Left colon (tissue), 2 donors: Measurements from ENCODE around the gene EPHB6. TPM values are rescaled to one million over a fixed set of nuclear protein-coding genes. Genes with fewer than 3 reads are reported as not detected.

ENCODE experiments used
- ATAC-seq: fragments of 200-7000 bp; cut with Tn5 transposase; one replicate; pipeline ENCODE4 v1.9.1; 2020; ENCODE audit warnings: mild to moderate bottlenecking, moderate library complexity
- DNase-seq, 2 donors: peaks; one replicate each; pipeline ENCODE4 v3.0.0-alpha.2; 2020
- intact Hi-C, 2 donors: fragments of 100-400 bp; cut with DNase I in 1 of 2; cut with micrococcal nuclease in 1 of 2; formaldehyde crosslinking; loops; one replicate each; pipeline versions ENCODE4 v1.11.2 to v1.14.0; 2022; cut with DNase I, micrococcal nuclease
- total RNA-seq, 2 donors: library from RNA; stranded (reverse); fragmentation: NEBNext Ultra II Directional; extraction: Animal tissue kit (Norgen Biotek cat#: 25700); gene quantifications; one replicate each; pipeline ENCODE4 v1.2.1, GENCODE V29; 2021
- donor health status: DM: no; HTN: no; CAD: no.
- donor health status: DM: yes; HTN: yes; CAD: no.

EPHB6 gene
- total RNA-seq, 2 donors from 2014 or later: 1.2 to 3.2 TPM

GRCh38 chr7:142872106-142872675 is 17.3 kb downstream of the EPHB6 start:
- intact Hi-C loops: no loop called here
- ATAC-seq: no peak
- no peak for DNase-seq

DNA sequence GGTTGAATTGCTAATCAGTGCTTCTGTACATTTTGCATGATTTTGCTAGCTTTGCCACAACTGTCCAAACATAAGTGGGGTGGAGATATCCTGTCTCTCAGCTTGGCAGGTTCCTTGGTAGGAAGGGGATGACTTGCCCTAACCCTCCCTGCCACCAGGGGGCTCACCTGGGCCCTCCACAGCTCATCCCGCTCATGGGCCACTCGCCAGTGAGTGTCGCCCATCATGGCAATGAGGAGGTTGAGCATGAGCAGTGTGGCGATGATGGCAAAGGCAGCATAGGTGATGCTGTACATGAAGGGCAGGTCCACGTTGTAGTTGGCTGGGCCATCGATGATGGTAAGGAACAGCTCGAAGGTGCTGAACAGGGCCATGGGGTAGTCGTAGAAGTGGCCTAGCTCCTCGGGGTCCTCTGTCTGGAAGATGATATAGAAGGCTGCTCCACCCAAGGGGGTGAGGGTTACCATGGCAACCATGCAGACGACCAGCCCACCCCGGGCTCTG is 18.5 kb downstream of the EPHB6 start:
- intact Hi-C loops: no loop called here
- DNase-seq (no peak), ATAC-seq (no peak)

DNA sequence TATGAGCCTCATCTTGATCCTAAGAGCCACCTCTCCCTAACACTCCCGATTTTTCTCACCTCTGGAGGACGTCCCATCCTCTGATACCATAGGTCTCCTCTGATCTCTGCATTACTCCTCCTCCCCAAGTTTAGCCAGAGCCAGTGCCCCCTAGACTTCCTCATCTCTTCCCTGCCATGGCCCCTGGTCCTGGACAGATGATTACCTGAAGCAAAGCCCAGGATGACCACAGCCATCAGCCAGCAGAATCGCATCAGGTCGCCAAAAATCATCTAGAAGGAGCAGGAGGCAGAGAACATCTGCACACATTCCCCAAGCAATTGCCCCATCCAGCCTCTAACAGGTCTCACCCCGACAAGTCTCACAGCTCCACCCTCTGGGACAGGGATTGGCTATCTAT is 19.0 kb downstream of the EPHB6 start:
- intact Hi-C loops: no loop called here
- DNase-seq (no peak), ATAC-seq (no peak)

DNA sequence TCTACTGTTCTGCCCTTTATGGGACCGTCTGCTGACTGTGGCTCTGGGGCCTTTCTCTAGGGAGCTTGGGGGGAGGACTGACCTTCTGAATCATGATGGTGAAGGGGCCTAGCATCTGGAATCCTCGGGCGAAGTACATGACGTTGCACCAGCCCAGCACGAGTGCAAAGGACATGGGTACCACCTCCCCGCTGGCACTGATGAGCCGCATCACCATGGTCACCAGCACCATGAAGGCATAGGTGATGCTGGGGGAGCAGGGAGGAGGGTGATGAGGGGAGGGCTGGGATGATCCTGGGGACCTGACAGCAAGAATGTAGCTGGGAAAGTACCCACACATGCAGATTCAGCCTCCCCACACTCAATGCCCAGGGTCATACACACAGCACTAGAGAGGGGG is 19.5 kb downstream of the EPHB6 start:
- ATAC-seq (no peak), DNase-seq (no peak)
- intact Hi-C loops: no loop called here

DNA sequence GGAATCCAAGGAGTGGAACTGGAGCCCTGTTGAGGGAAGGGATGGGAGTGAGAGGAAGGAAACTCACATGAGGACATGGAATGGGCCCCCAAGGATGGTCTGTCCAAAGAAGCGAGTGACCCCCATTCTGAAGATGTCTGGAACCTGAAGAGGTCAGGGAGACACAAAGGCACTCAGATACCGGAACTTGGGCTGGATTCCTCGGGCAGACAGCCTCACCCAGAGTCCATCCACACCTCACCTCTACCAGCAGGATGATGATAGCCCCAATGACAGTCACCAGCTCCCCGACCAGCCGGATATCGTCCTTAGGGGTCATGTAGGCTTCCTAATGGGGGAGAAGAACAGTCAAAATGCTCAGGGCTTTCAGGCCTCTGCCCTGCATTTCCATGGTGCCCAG is 20.0 kb downstream of the EPHB6 start:
- intact Hi-C loops: no loop called here
- DNase-seq: no peak

GRCh38 chr7:142875456-142875855 is 20.6 kb downstream of the EPHB6 start:
- ATAC-seq: no peak
- intact Hi-C loops: no loop called here
- no peak for DNase-seq

More for the DNA sequence above, 20.0 kb downstream of the EPHB6 start:
- ATAC-seq: no peak

DNA sequence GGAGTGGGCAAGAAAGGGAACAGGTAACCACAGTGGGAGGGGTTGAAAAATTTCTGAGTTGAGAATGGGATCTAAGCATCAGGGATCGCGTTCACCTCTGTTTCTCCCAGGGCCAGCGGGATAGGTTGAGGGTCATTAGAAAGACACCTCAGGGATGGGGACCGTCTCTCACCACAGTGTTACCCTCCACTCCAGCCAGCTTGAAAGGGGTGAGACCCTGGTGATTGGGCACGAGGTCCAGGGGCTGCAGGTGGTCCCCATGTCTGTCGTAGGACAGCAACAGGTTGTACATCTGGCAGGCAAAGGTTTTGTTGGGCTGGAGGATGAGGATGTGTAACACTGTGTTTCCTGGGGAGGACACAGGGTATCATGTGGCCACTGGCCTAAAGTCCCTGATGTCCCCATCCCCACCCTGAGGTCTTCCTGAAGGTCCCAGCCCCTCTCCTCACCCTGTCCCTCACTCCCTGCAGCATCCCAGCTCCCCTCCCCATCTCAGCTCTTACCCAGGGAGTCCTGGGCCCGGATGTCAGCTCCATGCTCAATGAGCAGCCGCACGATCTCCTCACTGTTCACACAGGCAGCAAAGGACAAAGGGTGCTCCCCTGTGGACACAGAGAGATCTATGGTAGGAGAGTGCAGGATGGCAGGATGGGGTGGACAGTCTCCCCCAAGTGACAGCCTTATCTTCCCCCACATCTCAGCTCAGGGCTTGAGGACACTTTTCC is 21.5 kb downstream of the EPHB6 start:
- intact Hi-C loops: no loop called here
- peak in 1 of 2 donors; percentile 9 for DNase-seq
- no peak for ATAC-seq

DNA sequence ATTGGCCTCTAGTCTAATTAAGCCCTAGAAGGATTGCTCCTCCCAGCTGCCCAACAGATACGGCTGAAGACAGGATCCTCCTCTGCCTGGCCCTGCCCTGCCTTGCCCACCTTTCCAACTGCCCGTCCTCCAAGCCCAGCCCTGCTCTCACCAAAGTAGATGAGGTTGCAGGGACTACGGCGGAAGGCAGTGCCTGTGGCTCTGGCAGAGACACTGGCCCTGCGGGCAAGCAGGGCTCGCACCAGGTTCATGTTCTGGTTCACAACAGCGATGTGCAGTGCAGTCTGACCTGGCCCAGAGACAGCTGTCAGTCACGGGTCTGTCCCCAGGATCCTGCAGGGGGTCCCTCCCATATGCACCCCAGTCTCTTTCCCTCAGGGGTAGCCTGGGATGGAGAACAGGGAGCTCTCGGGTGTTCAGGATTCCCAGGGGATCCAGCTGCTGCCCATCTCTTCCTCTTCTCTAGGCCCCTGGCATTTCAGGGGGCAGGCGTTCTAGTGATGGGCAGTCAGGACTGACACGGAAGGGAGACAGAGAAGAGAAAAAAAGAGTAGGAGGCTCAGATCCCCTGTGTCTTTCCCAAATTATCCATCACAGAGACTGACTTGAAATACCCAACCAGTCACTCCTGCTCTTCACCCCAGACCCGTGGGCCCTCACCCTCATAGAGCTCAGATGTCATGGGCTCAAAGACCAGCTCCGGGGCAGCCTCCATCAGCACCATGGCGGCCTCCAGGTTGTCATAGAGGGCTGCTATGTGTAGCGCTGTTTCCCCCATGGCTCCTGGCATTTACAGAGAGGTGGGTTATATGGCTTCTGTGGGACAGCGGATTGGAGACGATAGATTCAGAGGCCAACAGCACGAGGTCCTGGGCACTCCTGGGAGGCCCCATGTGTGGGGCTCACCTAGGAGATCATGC is 22.4 kb downstream of the EPHB6 start:
- DNase-seq (peak in 1 of 2 donors; percentile 12), ATAC-seq (no peak)
- intact Hi-C loops: no loop called here

DNA sequence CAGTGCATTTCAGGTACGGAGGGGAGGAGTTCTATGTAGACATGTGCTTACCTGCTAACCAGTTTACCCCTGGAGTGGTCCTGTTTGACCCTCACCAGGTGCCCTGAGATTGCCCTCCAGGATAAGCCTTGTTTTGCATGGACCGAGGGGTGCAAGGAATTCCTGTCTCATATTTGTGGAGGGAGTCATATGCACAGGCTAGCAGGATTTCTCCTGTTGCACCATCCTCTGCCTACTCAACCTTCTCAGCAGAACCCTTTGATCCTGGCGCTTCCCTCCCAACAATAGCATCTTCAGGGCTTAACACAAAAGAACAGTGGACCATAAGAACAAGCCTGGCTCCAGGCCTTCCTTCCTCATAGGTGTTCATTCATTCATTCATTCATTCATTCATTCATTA is 23.4 kb downstream of the EPHB6 start:
- intact Hi-C loops: no loop called here
- DNase-seq: peak in 1 of 2 donors; percentile 0
- ATAC-seq: no peak

DNA sequence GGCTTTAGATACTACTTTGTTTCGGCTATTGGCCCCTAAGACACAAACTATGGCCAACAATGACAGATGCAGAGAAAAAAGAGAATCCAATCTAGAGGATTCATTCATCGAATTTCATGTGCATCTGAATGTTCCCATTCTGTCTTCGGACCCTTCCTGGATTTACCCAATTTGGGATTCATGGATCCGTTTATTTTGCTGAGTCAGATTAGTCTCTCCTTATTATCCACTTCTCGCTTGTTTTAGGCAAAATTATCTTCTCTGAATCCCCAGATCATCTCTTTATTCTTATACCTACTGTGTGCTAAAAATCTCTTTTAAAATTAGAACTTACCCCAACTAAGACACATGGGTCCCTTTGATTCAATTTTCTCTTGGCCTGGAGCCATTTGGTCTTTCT is 24.2 kb downstream of the EPHB6 start:
- intact Hi-C loops: no loop called here
- DNase-seq (no peak), ATAC-seq (no peak)

DNA sequence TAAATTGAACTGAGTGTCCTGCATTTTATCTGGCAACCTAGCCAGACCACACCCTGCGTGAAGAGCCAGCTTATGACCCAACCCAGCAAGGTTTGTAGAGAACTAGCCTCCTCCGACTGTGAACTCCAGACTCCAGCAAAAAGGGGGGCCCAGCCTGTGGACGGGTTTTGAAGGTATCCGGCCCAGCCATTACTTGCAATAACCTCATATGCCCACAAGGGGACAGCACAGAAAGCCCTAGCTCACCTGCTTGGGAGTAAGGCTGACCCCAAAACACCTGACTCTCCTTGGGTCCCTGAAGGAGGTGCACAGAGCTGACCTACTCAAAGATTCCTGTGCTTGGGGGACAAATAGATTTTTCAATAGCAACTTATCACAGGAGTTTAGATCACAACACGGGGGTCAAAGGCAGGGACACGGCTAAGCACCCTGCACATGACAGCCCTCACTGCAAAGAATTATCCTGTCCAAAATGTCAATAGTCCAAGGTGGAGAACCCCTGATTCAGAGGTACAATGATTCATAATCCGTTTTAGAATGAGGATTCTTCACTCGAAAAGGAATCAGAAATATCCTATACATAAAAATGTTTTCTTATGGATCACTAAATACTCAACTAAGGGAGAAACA is 26.1 kb downstream of the EPHB6 start:
- ATAC-seq (peak; percentile 48), DNase-seq (peak in 1 of 2 donors; percentile 20)
- intact Hi-C loops: no loop called here

GRCh38 chr7:142881586-142882337 is 26.9 kb downstream of the EPHB6 start:
- intact Hi-C loops: no loop called here
- ATAC-seq (no peak), DNase-seq (peak in 1 of 2 donors; percentile 5)

DNA sequence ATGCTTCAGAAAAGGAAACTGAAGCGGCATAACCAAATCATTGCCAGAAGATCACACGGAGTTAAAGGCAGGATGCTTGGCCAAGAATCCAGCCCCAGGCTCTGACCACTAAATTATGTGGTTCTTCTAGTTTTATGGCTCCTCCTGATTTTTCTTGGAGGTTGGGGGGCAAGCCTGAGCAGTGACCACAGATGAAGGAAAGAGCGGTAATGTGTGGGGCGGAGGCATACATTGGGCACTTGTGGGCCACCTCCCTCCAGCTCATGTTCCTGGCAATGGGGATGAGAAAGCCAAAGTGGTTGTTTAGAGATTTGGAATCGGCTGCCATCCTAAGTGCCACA is 27.4 kb downstream of the EPHB6 start:
- DNase-seq (no peak), ATAC-seq (no peak)
- intact Hi-C loops: no loop called here

- intact Hi-C loops: no loop called here
- peak in 1 of 2 donors; percentile 2 for DNase-seq
- ATAC-seq: no peak
These were observed 28.3 kb downstream of the EPHB6 start for GRCh38 chr7:142883145-142883544.

DNA sequence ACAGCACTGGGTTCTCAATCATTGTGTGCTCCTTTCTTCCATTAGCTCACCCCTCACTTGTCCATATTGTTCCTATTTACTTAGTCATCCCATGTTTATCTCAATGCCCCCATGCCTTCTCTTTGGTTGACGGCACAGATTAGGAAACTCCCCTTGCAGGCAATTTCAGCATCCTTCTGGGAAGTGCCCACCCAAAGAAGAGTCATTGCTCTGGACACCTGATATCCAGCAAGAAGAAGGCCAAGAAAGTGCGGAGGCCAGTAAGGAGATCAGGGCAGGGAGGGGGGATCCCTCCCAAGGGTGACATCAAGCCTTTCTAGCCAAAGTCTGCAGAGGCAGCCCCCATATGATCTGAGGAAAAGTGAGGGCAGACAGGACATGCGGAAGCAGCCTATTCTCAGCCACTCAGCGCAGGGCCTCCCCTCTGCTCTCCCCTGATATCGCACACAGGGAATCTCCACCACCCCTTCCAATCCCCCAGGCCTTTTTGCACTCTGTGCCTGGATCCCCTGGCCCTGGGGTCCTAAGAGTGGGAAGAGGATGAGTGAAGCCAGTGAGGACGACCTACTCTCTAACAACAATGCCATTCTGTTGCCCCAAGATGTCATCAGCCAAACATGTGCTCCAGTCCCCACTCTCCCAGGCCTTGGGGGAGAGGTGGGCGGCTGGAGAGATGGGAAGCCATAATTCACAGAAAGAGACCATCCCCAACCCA is 28.9 kb downstream of the EPHB6 start:
- intact Hi-C loops: no loop called here

GRCh38 chr7:142884286-142884640 is 29.4 kb downstream of the EPHB6 start:
- intact Hi-C loops: no loop called here
- ATAC-seq (no peak), DNase-seq (peak in 1 of 2 donors; percentile 15)

More for the DNA sequence above, 28.9 kb downstream of the EPHB6 start:
- ATAC-seq: no peak
- DNase-seq: peak in 1 of 2 donors; percentile 11

DNA sequence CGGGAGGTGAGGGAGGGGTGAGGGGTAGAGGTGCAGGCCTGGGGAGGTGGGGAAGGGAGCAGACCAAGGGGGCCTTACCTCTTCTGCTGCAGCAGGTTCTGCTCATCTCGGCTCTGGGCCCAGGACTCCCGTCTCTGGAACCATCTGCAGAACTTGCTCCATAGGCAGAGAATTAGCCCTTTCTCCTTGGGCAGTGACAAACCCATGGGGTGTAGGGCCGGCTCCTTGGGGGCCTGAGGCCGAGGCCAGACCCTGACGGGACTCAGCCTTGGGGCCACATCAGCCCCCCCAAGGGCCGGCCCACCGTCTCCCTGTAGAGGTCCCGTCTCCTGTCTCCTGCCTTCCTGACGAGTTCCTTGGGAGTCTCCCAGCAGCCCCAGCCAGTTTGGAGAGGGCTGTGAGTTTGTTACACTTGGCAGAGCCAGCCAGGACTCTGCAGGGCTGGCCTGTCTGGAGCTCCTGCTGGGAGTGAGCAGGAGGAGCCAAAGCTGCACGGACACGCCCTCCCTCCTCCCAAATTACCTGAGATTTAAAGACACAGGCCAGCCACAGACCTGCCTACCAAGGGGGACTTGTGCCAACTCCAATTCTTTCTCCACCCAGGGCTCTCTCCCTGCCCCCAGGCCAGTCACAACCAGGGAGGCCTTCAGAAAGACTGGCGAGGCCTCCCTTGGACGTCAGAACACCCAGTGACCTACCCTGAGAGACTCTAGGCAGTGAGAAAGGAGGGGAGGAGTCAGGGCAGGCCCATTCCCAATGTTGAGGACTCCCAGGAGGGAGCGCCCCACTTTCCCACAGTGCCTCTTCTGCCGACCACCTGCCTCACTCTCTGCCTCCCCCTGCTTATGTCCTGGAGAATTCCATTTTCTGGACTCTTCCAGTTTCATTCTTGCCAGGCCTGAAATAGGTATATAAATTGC is 30.7 kb downstream of the EPHB6 start, which contains the start of gene TRPV6:
TRPV6 (minus strand) TSS at position 435 of the 920 bp plus-strand sequence.
- peak; percentile 98 for ATAC-seq
- intact Hi-C loops: no loop called here
- peak; percentile 41 to 50 for DNase-seq
